ENCODE measurements around the gene ADGRF1.

ADGRF1 gene

DNA sequence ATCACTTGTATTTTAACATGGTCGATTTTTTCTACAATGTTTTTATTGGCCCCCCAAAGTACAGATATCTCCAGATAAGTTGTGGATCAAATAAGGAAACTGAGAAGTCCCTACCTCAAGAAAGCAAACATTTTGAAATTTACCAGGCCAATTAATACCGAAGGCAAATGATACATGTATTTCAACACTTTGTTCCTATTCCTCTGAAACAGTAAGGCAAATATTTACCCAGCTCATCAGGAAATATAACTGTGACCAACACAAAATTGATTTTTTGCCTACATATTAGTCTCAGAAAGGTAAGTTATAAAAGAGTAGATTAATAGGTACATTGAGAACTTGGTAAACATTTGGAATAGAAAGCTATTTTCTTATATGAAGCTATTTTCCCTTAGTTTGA is 69.1 kb downstream of the ADGRF1 start:
- no peak for DNase-seq

- DNase-seq: no peak
These were observed 69.6 kb downstream of the ADGRF1 start for GRCh38 chr6:46972531-46972930.

DNA sequence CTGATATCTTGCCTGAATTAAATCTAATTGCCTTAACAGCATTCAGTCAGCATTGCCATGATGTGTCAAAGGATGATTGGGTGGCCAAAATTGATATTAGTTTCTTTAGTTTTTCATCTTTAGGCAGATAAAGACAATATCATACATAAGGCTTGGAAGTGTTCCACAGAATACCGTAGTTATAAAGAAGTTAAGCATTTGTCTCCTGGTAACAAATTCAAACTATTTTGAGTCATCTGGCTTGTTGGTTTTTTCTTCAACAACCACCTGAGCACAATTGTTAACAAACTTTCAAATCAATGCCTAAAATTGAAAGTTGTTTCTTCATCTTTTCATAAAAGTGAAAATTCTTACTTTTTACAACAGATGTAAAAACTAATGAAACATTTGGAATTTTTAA is 72.9 kb downstream of the ADGRF1 start:
- no peak for DNase-seq

GRCh38 chr6:46967826-46968349 is 74.2 kb downstream of the ADGRF1 start:
- no peak for DNase-seq

DNA sequence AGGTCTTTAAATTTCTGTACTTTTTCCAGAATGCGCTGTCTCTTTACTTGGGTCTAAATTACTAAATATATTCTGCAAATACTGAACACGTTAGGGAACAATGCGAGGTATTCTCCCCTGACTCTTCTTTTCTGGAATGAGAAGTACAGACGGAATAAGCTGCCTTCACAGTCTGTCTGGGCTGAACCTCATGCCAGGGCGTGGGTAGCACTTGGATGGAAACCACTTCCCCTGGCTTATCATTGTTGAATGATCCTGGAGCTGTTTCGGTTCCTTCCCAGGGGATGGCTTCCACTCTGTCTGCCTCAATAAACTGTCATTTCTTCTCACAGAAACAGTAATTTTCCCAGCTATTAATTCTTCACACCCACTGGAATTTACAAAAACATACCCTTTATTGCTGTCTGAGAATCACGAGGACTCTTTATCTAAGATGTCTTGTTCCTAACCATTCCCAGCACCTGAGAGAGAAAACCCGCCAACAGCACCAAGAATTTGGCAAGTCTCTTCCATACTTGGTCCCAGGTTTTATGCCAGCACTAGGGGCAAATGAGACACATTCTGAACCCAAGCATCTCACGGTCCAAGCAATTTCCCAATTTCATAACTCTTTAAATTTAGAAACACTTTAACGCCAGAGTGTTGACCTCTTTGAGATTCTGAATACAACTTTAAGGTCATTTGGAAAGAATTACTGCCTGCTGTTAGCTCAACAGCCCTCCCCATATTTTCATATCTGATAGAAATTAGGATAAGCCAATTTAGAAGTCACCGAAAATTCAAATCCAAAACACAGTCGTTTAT is 77.2 kb downstream of the ADGRF1 start:
- no peak for DNase-seq

DNA sequence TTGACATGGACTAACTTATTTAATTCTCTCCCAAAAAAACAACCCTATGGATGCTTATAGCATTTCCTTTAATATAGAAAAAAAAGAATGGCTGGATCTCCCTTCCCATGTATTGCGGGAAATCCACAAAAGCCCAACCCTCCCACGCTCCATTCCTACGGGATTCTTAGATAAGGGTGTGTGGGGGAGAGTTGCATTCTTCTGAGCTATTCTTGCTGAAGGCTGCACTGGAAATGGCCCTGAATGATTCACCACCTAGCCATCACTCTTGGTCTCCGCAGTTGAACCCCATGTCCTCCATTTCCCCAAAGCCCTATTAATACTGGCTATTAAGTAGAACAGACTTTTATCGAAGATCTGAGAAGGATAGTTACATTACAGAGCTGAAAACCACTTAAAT is 78.5 kb downstream of the ADGRF1 start:
- no peak for DNase-seq

DNA sequence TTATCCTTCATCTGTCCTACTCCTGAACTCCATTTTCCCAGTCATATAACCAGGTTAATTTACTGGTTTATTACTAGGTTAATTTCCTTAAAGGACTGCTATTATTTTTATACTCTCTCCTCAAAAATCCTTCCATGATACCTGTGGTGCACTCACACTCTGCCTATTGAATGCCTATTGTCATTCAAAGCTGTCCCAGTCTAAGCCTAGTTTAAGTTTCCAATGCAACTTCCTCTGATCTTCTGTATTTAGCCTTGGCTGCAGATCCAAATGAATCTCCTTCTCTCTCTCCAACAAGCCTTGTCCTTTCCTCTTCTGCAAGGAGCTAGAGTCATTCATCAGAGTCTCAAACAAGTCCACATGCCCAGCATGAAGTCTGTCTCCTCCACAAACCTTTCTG is 79.1 kb downstream of the ADGRF1 start:
- no peak for DNase-seq

DNA sequence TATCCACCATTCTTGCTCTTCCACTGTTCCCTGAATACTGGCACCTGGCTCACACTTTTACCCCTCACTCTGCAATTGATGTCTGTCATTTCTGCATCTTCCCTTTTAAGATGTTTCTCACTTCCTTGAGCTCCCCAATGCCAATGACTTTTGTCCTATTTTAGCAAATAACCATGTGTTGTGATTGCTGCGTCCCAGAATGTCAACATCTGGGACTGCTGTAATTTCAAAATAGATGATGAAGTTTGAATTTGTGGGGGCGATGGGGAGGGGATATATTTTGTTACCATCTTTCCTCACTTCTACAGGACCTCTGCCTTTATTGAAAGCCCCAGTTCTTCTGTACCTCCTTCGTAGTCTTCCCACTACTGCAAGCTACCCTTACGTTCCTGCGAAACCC is 80.4 kb downstream of the ADGRF1 start:
- DNase-seq: no peak

GRCh38 chr6:46961232-46961631 is 80.9 kb downstream of the ADGRF1 start:
- no peak for DNase-seq

- no peak for DNase-seq
These were observed 82.7 kb downstream of the ADGRF1 start for GRCh38 chr6:46959419-46959818.

DNA sequence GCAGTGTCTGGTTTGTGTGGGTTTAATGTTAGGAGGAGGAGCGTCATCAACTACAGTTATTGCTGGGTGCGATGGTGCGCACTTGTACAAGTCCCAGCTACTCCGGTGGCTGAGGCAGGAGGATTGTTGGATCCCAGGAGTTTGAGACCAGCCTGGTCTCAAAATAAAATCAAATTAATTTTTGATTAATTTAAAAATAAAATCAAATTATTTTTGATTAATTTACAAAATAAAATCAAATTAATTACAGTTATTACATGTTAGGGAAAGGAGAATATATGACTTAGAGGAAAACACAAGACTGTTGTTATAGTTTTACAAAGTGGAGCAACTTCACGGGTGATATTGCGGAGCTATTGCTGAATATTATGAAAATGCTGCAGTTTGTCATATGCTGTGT is 85.7 kb downstream of the ADGRF1 start:
- no peak for DNase-seq

DNA sequence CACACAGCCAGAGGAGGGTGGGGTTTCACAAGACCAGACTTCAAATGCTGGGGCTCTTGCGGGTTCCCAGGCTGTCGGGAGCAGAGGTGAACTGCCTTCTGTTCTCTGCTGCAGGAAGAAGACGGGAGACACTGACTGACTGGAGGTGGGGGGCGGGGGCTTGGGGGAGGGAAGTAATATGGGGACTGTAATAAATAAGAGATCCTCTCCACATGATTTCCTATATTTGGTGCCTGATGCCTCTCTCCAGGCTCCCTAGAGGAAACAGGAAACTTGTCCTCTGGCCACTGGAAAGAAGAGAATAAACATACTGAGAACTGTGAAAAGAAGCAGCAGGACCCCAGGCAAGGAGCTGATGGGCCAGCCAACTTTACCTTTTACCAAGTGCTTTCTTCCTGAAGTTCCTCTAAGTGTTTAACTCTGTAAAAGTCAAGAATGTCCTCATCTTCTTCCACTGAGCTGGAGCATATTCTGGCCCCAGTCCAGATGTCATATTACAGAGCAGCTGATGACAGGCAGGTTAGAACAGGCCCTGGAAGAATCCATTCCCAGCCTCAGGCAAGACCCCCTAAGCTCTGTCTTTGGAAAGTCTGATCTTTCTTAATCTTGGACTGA is 87.2 kb downstream of the ADGRF1 start:
- no peak for DNase-seq

GRCh38 chr6:46953921-46954320 is 88.2 kb downstream of the ADGRF1 start:
- no peak for DNase-seq

DNA sequence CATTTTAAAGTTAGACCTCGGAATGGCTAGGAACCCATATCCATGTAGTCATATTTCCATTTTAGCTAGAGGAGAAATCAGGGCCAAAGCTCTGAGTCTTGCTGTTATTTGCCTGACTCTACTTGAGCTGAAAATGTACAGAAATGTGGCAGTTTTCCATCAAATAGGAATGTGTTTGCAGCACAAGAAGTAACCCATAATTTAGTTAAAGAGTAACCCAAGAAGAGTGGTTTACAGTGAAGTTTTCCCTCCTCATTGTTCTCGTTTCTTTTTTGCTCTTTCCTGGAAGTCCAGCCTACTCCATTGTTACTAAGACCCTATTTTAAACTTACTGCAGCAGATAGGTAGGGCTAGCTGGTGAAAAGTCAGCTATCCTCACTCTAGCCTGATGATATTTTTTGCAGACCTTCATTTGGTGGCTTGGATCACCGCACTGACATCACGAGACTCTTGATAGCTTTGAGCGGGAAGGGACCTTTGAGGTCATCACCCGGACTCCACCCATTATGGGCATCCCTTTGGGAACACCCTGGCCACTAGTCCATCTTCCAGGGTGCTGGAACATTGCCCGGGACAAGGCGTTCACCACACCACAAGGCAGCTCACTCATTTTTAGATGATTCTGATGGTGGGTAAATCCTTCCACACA is 92.4 kb downstream of the ADGRF1 start:
- no peak for DNase-seq

DNA sequence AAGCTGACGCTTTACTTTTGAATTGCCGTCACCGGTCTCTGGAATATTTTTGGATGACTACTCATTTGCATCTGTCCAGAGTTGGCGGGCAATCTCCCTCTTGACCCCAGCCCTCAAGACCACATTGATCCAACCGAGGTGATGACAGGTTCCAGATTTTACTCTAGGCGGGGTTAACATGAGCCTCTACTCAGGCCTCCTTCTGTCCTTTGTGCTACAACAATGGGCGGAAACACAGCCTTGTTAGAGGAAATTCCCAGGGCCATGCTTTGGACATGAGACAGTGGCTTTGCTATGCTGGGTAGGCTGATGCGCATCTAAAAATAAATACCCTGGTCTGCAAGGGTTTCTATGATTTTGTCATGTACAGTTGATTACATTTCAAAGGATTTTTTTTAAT is 93.4 kb downstream of the ADGRF1 start:
- no peak for DNase-seq
